Sigmoid colon (tissue), 4 donors: Measurements from ENCODE around the gene DDX31.

ENCODE experiments used
- POLR2AphosphoS5 ChIP-seq, 4 donors: sonication (generic); formaldehyde crosslinking; IDR thresholded peaks; one replicate each; pipeline ENCODE4 v1.6.1; 2017; ENCODE audit warnings: antibody characterized with exemption in 4 of 4
- TF ChIP-seq, protein P1 (sequence below), 4 experiments: fragments of 450-650 bp in 3 of 4; fragments of 200-600 bp in 1 of 4; IDR thresholded peaks; one replicate each; pipeline ENCODE4 v1.5.1; 2016 to 2019; ENCODE audit warnings: antibody characterized with exemption in 4 of 4, mild to moderate bottlenecking in 3 of 4, moderate library complexity in 2 of 4

DNA sequence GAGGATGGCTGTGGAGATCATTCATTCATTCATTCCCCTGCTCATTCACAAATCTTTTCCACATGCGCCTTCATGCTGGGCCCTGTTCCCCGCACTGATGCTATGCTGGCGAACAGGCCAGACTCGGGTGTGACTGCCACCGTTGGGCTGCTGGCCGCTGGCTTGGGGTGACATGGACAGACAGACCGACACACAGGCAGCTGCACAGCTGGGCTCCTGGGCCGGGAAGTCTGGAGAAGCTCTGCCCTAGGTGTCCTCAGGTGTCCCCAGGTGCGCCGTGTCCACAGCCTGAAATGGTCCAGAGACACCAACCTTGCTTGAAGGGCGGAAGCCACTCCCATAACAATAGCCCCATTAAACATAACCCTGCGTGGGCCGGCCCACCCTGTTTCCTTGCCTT, 122.3 kb downstream of the DDX31 start:
- TF ChIP-seq POLR2AphosphoS5 (IDR thresholded peaks at IDR 0.05): no peak
- TF ChIP-seq, protein P1, sequence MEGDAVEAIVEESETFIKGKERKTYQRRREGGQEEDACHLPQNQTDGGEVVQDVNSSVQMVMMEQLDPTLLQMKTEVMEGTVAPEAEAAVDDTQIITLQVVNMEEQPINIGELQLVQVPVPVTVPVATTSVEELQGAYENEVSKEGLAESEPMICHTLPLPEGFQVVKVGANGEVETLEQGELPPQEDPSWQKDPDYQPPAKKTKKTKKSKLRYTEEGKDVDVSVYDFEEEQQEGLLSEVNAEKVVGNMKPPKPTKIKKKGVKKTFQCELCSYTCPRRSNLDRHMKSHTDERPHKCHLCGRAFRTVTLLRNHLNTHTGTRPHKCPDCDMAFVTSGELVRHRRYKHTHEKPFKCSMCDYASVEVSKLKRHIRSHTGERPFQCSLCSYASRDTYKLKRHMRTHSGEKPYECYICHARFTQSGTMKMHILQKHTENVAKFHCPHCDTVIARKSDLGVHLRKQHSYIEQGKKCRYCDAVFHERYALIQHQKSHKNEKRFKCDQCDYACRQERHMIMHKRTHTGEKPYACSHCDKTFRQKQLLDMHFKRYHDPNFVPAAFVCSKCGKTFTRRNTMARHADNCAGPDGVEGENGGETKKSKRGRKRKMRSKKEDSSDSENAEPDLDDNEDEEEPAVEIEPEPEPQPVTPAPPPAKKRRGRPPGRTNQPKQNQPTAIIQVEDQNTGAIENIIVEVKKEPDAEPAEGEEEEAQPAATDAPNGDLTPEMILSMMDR (IDR thresholded peaks at IDR 0.05): no peak
